NCI-H510A (cell line): ENCODE data around the gene PRKG1.
"Not testable (repeated sequence)": the region's sequence is repeated elsewhere in the genome, so short reads cannot be mapped to it uniquely, and the experiment has no call there.

Experiments
- DNase-seq: peaks from one replicate; lab custom pipeline; 2025; lab: John Stamatoyannopoulos, UW

PRKG1 gene

DNA sequence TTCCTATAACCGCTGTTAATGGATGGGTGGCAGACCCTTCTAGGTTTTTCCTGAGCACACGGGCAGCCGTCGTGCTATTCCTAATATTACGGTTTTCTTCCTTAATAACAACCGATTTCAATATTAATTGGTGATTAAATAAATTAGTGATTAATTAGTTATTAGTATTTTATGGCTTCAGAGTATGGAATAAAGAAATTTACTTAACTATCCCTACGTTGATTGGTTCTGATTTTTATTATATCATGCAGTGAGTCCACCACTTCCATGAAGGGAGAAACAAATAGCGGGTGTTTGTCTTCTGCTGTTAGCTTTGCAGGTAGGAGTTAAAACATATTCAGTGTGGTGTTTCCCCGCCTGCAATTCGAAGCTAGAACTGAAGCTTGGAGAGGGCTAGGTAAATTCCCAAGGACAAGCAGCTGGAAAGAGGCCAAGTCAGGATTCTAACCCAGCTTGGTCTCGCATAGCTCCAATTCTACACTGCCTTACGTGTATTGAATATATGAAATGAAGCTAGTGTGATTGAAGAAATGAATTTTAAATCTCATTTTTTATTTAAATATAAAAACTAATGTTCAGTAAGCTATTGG is 626.0 kb downstream of the PRKG1 start:
- DNase-seq, result peak; percentile 41

DNA sequence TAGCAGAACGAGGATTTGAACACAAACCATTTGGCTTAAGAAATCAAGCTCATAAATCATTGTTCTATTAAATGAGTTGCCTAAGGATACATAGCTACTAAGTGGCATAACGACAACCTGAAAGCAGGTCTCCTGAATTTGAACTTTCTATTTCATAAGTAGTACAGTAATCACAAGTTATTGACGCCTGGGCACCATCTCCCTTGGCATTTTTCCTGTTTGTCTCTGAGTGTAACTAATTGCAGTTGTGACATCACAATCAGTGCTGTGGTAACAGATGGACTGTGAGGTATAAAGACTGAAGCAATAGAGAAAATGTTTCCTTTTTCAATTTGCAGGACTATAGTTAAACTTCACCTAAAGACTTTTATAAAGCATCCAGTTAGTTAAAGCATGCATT is 631.5 kb downstream of the PRKG1 start:
- DNase-seq, result no peak

DNA sequence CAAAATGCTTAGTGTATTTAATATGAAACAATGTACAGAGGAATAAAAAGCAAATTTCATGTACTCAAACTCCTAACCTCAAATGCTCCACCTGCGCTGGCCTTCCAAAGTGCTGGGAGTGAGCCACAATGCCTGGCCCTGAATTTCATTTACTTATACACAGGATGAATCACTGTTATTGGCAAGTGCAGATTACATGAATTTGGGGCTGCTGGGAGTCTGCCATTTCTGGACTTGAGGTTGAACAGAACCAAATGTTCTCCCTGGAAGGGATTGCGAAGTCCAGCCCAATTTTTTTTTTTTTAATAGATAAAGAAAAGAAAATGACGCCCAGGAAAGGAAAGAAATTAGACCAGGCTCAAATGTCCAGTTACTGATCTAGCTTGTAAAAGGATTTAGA is 631.9 kb downstream of the PRKG1 start:
- DNase-seq, result no peak

DNA sequence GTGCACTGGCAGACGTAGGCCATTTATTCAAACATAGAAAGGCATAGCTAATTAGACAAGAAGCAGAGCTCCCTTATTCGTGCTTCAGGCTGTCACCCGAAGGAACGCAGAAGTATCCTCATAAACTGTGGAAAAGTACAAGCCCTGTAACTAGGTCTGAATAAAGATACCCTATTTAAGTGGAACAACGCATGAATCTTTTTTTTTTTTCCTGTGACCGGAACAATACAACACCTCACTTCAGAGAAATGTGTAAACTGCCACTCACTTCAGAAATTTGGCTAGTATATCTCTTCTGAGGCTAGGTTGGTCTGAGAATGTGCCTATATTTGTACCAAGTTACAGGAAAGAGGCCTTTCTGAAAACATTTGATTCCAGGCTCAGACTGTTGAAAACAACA is 633.1 kb downstream of the PRKG1 start:
- DNase-seq, result no peak

DNA sequence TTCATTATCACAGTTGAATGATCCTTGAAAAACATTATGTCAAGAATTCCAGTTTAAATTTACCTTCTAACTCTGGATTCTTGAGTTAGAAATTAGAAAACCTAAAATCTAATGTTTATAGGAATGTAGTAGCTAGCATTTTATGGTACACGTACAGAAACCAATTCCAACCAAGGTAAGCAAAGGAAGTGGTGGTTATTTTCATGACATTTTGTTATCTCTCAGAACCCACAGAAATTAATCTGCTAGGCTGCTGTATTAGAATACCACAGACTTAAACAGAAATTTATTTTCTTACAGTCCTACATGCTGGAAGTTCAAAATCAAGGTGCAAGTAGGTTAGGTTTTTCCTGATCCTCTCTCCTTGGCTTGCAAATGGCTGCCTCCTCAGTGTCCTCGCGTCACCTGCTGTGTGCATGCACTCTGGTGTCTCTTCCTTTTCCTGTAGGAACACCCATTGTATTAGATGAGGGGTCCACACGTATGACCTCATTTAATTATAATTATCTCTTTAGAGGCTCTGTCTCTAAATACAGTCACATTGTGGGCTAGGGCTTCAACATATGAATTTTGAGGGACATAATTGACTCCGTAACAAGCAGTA is 633.6 kb downstream of the PRKG1 start:
- DNase-seq, result no peak

DNA sequence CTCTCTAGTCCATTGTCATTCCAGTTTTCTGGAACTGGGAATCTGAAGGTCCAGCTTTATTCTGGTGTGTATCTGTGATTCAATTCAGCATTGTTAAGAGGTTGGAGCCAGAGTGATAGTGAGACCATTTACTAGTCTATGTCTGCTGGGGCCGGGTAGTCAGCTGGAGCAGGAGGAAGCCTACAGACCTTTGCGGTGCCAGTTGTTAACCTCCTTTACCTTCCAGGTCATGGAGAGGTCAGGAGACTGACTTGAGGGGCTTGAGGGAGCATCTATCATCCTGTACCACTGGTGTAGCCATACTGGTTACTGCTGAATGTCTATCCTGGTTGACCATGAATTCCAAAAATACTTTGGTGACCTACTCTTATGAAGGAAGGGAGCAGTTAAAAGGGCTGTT is 634.3 kb downstream of the PRKG1 start:
- DNase-seq, result no peak

DNA sequence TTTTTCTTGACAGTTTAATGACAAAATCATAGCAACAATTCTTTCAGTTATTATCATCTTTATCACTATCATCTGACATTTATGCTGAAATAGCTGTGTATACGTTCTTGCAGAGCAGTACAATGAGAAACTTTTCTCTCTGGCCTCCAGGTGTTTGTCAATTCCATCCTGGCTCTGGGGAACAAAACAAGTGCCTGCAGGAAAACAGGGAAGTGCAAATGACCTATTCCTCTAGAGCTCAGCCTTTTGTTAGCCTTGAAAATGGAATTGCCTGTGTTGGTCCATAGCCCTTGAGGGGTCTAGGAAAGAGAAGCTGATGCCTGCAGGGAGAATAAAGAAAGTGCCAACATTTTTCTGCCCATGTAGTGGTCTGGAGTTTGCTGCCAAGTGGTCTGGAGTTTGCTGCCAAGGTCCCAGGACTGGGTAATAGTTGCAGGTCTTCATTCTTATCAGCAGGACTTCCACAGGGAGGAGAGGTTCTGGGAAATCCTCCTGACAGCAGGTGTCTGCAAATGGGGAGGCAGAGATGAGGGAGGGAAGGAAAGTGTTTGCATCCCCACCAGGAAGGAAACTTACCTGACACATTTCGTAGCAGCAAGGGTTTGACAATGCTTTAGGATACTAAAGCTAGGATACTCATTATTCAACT is 635.2 kb downstream of the PRKG1 start:
- no peak for DNase-seq

DNA sequence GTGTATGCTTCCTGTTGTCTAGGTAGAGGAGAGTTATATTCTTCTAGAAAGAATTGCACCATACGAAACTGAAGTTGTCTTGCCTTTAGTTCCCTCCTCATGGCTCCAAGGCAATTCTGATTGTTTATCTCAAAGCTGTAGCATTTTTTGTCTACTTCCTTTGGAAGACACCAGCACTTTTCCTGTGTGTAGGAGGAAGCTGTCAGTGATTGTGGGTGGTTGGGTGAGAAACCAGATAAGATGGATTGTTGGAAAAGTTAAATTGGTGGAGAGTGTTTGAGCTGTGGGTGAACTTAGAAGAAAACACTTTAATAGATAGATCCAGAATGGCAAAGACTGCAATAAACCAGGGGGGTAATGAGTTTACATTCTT is 637.2 kb downstream of the PRKG1 start:
- no peak for DNase-seq

DNA sequence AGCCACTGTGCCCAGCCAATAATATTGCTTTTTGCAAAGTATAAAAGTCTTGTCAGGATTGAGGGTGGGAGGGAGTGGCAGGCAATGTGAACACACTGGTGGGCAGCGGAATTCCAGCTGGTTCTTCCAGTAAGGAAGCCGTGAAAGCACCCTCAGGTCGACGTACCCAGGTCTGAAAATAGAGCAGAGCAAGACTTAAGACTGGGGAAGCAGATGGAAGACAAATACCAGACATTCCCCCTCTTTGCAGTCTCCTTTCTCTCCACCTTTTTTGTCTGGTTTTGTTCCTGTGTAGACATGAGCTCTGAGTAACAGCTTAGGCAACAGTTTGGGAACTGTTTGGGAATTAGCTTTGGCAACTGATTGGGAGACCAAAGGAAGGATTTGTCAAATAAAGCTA is 642.7 kb downstream of the PRKG1 start:
- DNase-seq, result no peak

DNA sequence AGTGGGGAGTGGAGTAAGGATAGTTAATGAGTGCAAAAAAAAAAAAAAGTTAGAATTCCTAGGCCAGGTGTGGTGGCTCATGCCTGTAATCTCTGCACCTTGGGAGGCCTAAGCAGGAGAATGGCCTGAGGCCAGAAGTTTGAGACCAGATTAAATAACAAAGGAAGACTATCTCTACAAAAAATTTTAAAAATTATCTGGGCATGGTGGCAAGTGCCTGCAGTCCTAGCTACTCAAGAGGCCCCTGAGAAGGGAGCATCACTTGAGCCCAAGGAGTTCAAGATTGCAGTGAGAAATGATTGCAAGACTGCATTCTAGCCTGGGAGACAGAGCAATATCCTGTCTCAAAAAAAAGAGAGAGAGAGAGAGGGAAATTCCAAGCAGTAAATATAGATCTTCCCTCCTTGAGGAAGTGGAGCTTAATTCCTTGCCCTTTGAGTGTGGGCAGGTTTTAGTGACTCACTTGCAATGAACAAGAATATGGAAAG is 644.6 kb downstream of the PRKG1 start:
- no peak for DNase-seq

DNA sequence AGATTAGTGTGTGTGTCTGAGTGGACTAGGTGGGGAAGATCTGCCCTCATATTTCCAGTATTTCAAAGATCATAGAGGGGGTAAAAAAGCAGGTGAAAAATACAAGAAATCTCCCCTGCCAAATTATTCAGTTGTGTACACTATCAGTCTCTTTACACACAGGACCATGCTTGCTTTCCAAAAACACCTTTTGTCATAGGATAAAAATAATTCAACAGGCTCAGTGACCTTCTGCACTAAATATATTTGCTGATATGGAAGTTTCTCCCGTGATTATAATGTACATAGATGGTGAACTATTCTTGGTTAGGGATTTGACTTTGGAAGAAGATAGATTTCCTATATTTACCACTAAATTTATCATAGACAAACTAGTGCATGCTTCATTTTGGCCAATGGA is 649.8 kb downstream of the PRKG1 start:
- no peak for DNase-seq

DNA sequence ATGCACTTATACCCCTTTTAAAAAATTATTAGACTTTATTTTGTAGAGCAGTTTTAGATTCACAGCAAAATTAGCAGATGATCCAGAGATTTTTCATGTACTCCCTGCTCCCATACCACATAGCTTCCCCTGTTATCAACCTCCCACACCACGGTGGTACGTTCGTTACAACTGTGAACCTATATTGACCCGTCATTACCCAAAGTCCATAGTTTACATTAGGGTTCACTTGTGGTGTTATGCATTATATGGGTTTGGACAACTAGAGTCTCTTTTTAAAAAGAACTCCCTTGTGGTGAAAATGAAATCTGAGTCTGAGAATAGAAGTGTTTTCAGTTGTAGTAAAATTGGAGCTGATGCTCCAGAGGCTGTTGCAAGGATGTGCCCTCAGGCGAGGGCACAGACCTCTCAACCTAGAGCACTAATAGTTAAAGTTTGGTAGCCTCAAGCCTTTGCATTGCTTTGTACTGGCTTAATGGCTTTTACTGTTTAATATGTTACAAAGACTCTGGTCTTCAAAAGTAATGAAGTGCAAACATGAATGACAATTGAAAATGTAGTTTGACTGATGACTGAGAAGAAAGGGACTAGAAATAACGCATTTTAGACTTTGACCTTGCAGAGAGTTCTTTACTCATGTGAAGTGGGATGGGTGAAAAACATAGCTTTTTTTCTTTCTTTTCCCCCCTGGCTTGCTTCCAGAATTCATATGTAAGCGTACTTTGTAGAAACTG is 655.7 kb downstream of the PRKG1 start:
- DNase-seq, result no peak

DNA sequence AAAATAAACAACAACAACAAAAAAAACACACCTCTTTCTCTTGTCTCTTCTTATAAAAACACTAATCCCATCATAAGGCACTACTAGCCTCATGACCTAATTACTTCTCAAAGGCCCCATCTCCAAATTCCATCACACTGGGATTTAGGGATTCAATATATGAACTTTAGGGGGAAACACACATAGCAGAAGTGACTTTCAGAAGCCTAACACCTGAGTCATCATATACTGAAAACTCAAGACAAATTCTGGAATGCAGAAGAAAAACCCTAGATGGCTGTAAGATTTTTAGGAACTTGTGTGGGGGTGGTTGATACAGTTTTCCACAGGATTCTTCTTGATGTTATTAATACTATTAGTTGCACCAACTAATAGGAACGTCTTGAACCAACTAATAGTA is 658.8 kb downstream of the PRKG1 start:
- DNase-seq, result no peak

DNA sequence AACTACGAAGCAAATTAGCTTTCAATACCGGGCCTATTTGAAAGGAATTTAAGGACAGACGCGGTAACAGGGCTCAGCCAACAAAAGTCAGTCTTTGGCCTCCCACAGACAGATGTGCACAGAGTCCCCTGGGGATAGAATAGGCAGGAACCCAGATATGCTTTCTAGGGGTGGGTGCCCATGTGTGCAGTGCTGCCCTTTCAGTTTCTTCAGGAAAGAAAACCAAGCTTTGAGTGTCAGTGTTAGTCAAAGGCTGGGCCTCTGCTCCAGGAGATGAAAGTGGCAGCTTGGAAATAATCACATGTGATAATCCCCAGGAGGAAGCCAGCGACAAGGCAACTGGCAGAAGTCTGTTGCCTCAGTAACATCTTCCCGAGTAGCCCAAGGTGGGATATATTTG is 668.9 kb downstream of the PRKG1 start:
- DNase-seq, result no peak

DNA sequence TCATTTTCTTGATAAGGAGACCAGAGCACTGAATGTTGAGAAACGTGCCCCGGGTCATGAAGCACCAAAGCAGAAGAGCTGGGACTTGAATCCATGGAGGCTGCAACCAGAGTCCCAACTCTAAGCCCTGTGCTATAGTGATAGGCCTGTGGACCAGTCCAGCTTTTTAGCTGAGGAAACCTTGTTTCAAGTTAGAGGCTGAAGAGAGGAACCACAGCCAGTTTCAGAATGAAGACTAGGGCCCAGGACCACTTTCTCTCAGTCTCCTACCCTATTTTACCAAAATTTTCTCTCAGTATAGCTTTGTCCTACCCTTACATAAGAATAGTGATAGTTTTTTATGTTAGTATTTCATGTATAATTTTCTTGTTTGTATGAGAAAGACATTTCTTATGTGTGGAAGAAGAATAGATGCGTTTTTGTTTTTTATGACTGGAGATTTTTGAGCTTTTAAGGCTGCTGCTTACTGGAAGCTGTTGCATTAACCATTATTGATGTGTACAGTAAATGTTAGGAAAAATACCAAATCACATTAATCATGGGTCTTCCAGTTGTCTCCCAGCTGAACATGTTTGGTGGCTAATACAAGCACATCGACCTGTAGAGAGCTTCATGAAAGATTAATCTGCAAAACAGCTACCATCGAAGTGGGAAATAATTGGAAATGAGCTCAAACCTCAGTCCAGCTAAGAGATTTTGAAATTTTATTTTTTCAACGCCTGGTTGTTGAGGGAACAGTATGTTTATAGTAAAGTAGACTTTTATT is 670.1 kb downstream of the PRKG1 start:
- DNase-seq, result no peak

DNA sequence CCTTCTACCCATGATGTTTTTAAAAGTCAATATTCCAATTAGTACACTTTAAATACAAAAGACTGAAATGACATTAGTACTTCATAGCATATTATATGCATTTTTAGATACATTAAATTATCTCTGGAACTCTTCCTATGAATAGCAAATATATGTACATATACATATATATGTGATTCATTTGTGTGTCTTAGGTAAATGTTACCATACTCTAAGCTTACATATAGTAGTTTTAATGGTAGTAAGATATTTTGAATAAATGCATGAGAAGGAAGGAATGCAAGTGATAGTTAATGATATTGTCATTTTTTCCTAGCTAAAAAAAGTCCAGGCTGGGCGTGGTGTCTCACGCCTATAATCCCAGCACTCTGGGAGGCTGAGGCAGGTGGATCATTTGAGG is 671.1 kb downstream of the PRKG1 start:
- DNase-seq, result no peak

DNA sequence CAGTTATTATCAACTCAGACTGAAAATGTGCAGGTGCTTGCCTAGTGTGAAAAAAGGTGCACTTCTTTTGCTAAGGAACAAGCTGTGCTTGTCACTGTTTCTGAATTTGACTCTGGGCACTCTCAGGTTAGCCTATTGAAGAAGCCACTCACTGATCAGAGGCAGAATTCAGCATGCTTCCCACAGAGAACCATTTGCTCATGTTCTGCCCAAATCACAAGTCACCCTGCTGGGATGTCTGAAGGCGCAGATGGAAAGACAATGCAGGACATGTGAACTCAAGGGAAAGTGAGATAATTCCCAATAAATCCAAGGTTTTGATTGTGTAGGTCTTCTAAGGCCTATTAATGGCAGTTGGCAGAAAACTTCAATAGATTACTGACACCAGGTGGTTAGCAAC is 672.9 kb downstream of the PRKG1 start:
- no peak for DNase-seq

DNA sequence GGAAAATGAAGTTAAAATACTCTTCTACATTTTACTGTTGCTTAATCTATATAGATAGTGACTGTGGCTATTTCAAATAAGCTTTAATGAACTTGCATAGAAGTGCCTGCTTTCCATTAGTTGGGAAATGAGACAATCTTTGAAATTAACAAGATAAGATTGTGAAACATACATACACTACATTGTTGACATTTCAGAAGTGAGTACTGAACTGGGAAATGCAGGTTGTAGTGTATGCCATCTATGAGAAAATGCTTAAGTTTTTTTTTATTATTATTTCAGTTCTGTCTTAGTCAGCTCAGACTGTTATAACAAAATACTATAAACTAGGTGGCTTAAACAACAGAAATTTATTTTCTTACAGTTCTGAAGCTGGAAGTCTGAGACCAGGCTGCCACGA is 674.7 kb downstream of the PRKG1 start:
- DNase-seq, result no peak

DNA sequence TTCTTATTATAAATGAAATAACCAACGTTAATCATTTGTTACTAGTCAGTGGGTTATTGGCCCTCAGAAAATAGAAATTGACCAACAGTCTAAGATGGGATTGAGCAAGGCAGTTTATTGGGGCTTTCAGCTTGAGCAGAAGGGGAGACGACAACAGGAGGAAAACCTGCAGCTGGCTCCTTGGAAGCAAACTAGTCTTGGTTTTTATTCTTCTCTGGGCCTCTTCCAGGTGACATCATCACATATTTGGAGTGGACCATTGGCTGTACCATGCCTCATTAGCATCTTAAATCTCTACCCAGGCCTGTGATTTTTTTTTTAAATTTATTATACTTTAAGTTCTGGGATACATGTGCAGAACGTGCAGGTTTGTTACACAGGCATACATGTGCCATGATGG is 684.1 kb downstream of the PRKG1 start:
- no peak for DNase-seq

DNA sequence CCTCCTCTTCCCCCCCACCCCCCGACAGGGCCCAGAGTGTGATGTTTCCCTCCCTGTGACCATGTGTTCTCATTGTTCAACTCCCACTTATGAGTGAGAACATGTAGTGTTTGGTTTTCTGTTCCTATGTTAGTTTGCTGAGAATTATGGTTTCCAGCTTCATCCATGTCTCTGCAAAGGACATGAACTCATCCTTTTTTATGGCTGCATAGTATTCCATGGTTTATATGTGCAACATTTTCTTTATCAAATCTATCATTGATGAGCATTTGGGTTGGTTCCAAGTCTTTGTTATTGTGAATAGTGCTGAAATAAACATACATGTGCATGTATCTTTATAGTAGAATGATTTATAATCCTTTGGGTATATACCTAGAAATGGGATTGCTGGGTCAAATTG is 684.6 kb downstream of the PRKG1 start:
- not testable (repeated sequence) for DNase-seq

DNA sequence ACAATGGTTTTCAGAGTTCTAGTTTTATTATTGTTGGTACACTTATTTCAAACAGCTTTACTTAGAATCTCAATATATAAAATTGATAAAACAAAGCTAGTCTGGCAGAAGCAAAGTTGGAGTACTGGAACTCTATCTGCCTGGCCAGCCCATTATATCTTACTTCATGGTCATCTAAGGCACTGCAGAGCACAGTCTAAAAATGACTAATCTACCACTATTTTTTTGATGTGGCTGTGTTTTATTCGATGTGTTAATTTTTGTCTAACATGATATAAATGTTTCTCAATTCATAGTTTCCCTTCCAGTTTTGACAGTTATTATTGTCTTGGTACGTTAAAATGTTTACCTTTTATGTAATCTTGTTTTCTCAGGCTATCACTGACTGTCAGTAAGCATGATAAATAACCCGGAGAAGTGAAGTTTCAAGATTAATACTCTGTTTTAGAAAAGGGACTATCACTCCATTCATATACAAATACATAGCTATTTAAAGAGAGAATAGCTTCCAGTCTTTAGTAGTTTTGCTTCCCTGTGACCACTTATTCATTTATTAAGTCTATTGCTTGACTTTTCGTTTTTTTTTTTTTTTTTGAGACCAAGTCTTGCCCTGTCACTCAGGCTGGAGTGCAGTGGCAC is 685.7 kb downstream of the PRKG1 start:
- DNase-seq, result no peak
